Neural progenitor cell (in vitro differentiated cells): ENCODE results near the gene INO80.
"Not testable (repeated sequence)": the region's sequence is repeated elsewhere in the genome, so short reads cannot be mapped to it uniquely, and the experiment has no call there.

Experiments used
- CTCF ChIP-seq: fragments of 200-600 bp; sonication (generic); IDR thresholded peaks from 2 replicates; pipeline ENCODE4 v1.5.1; 2017; ENCODE audit warnings: antibody characterized with exemption, mild to moderate bottlenecking
- EZH2 ChIP-seq: fragments of 200-600 bp; sonication (generic); IDR thresholded peaks from 2 replicates; pipeline ENCODE4 v1.6.1; 2017; ENCODE audit warnings: antibody characterized with exemption, mild to moderate bottlenecking, moderate library complexity

GRCh38 chr15:41139112-41139511, 23.0 kb upstream of the INO80 start:
- TF ChIP-seq CTCF, EZH2: not testable (repeated sequence)
